ENCODE results near the gene COASY. TPM values are rescaled to one million over a fixed set of nuclear protein-coding genes. Genes with fewer than 3 reads are reported as not detected.
"Not testable (repeated sequence)": the region's sequence is repeated elsewhere in the genome, so short reads cannot be mapped to it uniquely, and the experiment has no call there.

The COASY gene
- total RNA-seq, 6 experiments from 2014 or later = 48.1 to 70.5 (median 60.9) TPM

DNA sequence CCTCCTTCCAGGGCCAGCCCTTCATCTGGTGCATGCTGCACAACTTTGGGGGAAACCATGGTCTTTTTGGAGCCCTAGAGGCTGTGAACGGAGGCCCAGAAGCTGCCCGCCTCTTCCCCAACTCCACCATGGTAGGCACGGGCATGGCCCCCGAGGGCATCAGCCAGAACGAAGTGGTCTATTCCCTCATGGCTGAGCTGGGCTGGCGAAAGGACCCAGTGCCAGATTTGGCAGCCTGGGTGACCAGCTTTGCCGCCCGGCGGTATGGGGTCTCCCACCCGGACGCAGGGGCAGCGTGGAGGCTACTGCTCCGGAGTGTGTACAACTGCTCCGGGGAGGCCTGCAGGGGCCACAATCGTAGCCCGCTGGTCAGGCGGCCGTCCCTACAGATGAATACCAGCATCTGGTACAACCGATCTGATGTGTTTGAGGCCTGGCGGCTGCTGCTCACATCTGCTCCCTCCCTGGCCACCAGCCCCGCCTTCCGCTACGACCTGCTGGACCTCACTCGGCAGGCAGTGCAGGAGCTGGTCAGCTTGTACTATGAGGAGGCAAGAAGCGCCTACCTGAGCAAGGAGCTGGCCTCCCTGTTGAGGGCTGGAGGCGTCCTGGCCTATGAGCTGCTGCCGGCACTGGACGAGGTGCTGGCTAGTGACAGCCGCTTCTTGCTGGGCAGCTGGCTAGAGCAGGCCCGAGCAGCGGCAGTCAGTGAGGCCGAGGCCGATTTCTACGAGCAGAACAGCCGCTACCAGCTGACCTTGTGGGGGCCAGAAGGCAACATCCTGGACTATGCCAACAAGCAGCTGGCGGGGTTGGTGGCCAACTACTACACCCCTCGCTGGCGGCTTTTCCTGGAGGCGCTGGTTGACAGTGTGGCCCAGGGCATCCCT lies 18.5 kb upstream of the COASY start:
- intact Hi-C loops (cut with DNase I) = no loop called here
- Histone ChIP-seq H3K27me3 (no peaks in the 10 kb centered on the region), H3K4me1 (peaks cover 0 to 36% (median 12%) of the 10 kb centered on the region in 4 donors), H3K27ac (peak overlapping the region in 1 of 3 donors; percentile 69), H3K9me3 (no peaks in the 10 kb centered on the region), H3K4me3 (no peak overlapping the region), H3K36me3 (peaks cover 0 to 20% (median 8%) of the 10 kb centered on the region in 4 donors)
- peak in 1 of 3 donors; percentile 30 for DNase-seq
- no peak for ATAC-seq
- WGBS (ENCODE audit: insufficient coverage, low coverage, low lambda C conversion rate, missing lambda C conversion rate) = 87% methylated on average over 6 of the region's 39 CpGs
- TF ChIP-seq POLR2A (IDR thresholded peaks at IDR 0.05) = no peak
- TF ChIP-seq, protein P1, sequence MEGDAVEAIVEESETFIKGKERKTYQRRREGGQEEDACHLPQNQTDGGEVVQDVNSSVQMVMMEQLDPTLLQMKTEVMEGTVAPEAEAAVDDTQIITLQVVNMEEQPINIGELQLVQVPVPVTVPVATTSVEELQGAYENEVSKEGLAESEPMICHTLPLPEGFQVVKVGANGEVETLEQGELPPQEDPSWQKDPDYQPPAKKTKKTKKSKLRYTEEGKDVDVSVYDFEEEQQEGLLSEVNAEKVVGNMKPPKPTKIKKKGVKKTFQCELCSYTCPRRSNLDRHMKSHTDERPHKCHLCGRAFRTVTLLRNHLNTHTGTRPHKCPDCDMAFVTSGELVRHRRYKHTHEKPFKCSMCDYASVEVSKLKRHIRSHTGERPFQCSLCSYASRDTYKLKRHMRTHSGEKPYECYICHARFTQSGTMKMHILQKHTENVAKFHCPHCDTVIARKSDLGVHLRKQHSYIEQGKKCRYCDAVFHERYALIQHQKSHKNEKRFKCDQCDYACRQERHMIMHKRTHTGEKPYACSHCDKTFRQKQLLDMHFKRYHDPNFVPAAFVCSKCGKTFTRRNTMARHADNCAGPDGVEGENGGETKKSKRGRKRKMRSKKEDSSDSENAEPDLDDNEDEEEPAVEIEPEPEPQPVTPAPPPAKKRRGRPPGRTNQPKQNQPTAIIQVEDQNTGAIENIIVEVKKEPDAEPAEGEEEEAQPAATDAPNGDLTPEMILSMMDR (IDR thresholded peaks at IDR 0.05) = no peak

DNA sequence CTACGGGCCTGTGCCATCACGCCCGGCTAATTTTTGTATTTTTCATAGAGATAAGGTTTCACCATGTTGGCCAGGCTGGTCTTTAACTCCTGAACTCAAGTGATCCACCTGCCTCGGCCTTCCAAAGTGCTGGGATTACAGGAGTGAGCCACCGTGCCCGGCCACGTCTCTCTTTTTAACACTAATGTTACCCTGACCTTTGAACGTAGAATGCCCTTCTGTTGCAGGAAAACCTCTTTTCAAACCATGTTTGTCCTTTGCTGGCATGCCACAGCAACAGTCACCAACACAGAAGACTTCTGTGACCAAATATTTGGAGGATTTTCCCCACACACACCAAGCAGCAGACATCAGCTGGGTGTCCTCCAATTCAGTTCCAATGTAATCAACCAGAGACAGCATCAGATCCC lies 17.1 kb upstream of the COASY start:
- peaks cover 0 to 40% (median 13%) of the 10 kb centered on the region in 4 donors for H3K4me1 ChIP-seq
- no peak overlapping the region for H3K4me3 ChIP-seq
- H3K36me3 ChIP-seq = peaks cover 0 to 11% (median 4%) of the 10 kb centered on the region in 4 donors
- intact Hi-C loops (cut with DNase I) = no loop called here
- no peaks in the 10 kb centered on the region for H3K27me3 ChIP-seq
- TF ChIP-seq, protein P1 (IDR thresholded peaks at IDR 0.05) = no peak
- no peak for TF ChIP-seq POLR2A (IDR thresholded peaks at IDR 0.05)
- DNase-seq = peak; percentile 35 to 65 (median 50)
- peak overlapping the region; percentile 43 to 69 (median 53) for H3K27ac ChIP-seq
- 22% methylated on average over 8 of the region's 8 CpGs for WGBS (ENCODE audit: insufficient coverage, low coverage, low lambda C conversion rate, missing lambda C conversion rate)
- H3K9me3 ChIP-seq = no peaks in the 10 kb centered on the region
- peak; percentile 27 to 56 (median 39) for ATAC-seq

DNA sequence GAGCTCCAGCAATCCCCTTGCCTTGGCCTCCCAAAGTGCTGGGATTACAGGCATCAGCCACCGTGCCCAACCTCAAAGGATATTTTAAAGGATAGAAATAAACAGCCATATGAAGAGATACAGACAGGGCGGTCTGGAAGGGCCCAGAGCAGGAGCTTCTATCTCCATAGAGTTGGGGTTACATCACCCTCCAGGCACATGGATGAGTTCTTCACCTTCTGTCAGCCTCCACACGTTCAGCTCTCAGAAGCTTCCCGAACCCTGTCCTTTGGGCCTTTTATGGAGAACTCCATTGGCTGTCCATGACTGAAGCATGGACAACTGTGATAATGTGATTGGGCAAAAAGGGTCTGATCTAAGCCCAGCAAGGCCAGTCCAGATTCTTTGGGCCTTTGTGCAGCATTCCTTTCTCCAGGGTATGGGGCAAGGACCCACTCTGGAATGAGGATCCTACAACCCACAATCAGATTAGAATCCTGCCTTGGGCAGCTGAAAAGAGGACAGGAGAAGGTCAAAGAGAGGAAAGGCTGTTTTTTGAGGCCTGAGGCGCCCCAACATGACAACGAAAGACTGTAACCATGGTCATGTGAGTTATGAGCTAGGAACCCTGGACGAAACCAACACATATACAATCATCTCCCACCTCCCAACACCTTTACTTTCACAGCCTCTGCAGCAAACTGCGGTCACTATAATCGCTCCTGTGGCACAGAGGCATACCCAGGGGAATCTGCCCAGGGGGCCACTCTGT lies 16.0 kb upstream of the COASY start:
- H3K4me3 ChIP-seq; DNase-seq; H3K27me3 ChIP-seq; intact Hi-C loops (cut with DNase I); H3K9me3 ChIP-seq; ATAC-seq: not testable (repeated sequence)
- Histone ChIP-seq H3K27ac (peak overlapping the region in 2 of 3 donors; percentile 53 to 69), H3K36me3 (peaks cover 0 to 11% (median 4%) of the 10 kb centered on the region in 4 donors), H3K4me1 (peaks cover 0 to 38% (median 13%) of the 10 kb centered on the region in 4 donors)
- WGBS (ENCODE audit: insufficient coverage, low coverage, low lambda C conversion rate, missing lambda C conversion rate) = 84% methylated on average over 5 of the region's 9 CpGs

DNA sequence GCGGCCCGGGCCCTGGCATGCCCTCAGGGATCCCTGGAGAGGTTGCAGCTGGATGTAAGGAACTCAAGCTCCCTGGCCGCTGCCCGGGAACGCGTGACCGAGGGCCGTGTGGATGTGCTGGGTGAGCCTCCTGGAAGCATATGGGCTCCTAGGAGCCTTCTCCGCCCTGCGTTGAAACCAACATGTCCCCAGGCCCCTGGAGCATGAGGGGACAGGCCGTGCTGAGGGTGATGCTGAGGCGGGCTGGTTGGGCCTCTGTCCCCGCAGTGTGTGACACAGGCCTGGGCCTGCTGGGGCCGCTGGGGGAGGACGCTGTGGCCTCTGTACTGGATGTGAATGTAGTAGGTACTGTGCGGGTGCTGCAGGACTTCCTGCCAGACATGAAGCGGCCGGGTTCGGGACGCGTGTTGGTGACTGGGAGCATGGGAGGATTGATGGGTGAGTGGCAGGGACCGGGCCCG lies 14.9 kb upstream of the COASY start:
- Histone ChIP-seq H3K36me3 (peaks cover 0 to 11% (median 3%) of the 10 kb centered on the region in 4 donors), H3K9me3 (no peaks in the 10 kb centered on the region), H3K27ac (no peak overlapping the region), H3K27me3 (no peaks in the 10 kb centered on the region), H3K4me1 (peaks cover 0 to 27% (median 13%) of the 10 kb centered on the region in 4 donors), H3K4me3 (no peak overlapping the region)
- WGBS (ENCODE audit: insufficient coverage, low coverage, low lambda C conversion rate, missing lambda C conversion rate) = 100% methylated on average over 1 of the region's 23 CpGs
- intact Hi-C loops (cut with DNase I) = no loop called here
- TF ChIP-seq POLR2A (IDR thresholded peaks at IDR 0.05) = no peak
- ATAC-seq (no peak), DNase-seq (no peak)

DNA sequence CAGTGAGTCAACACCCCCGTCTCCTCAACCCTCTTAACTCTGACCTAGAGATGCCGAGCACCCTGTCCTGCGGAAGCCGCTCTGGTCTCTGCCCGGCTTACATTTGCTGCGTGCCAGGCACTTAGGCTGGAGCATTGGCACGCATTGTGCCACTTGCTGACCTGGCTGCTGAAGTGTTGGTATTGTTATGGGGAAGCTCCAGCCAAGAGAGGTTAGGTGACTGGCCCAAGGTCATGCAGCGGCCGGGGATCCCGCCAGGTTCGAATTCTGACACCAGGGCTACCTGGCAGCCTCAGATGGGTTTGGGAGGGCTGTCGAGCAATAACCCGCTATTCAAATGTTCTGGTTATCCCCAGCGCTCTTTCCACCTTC lies 14.3 kb upstream of the COASY start:
- Histone ChIP-seq H3K4me3 (peak overlapping the region; percentile 36 to 48 (median 44)), H3K27ac (no peak overlapping the region), H3K4me1 (peaks cover 0 to 26% (median 12%) of the 10 kb centered on the region in 4 donors), H3K36me3 (peaks cover 0 to 10% (median 2%) of the 10 kb centered on the region in 4 donors), H3K9me3 (no peaks in the 10 kb centered on the region), H3K27me3 (no peaks in the 10 kb centered on the region)
- WGBS (ENCODE audit: insufficient coverage, low coverage, low lambda C conversion rate, missing lambda C conversion rate) = 0% methylated on average over 6 of the region's 14 CpGs
- intact Hi-C loops (cut with DNase I) = no loop called here
- ATAC-seq = peak; percentile 47 to 63 (median 54)
- DNase-seq = peak; percentile 62 to 86 (median 72)
- no peak for TF ChIP-seq POLR2A (IDR thresholded peaks at IDR 0.05)
- TF ChIP-seq, protein P1 (IDR thresholded peaks at IDR 0.05) = no peak

All from right lobe of liver (tissue), 6 donors.